PC-3 (cell line): Measurements from ENCODE around the gene ANKMY2.

Experiments used
- EZH2 ChIP-seq: fragments of 300-600 bp; sonication (generic); IDR thresholded peaks from one replicate; pipeline ENCODE4 v1.6.1; 2017; ENCODE audit warnings: antibody characterized with exemption, mild to moderate bottlenecking, low read length; ENCODE audit not compliant: unreplicated experiment
- EZH2phosphoT487 ChIP-seq: fragments of 300-600 bp; sonication (generic); IDR thresholded peaks from 2 replicates; pipeline ENCODE4 v1.6.1; 2018; ENCODE audit warnings: mild to moderate bottlenecking, antibody characterized with exemption, low read length, borderline replicate concordance
- TF ChIP-seq, protein P1 (sequence below): fragments of 300-600 bp; sonication (generic); conservative IDR thresholded peaks from 2 replicates; pipeline ENCODE4 v1.5.1; 2017; ENCODE audit warnings: antibody characterized with exemption, low read depth, mild to moderate bottlenecking, low read length

DNA sequence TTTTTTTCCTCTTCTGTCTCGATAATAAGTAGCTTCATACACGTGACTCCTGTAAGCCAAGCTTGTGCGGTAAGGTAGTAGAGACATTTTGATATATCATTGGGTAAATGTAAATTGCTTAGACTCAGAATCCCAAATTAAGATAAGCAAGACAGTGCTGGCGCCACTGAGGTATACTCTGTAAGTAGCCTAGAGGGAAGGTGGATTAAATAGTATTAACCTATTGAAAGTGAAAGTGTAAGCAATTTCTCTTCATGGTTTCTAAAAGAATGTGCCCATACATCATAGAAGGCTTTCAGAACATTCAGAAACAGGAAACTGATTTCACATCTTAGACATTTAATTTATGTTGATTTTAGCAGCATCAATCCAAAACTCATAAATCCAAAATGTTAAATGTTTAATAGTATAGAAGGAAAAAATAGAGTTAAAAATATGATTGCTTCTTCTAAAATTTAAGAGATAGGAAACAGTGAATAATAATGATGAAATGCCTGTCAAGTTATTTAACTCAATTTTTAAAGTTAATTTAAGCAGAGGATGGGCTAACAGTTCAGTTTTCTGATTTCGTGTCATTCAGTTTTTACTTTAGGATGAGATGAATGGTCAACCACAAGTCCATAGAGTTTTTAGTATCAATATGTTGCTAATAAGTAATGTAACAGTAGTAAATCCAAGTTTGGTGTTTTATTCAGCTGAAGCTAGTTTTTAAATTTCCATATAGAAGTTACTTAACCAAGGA, 82.1 kb downstream of the ANKMY2 start:
- TF ChIP-seq, protein P1, sequence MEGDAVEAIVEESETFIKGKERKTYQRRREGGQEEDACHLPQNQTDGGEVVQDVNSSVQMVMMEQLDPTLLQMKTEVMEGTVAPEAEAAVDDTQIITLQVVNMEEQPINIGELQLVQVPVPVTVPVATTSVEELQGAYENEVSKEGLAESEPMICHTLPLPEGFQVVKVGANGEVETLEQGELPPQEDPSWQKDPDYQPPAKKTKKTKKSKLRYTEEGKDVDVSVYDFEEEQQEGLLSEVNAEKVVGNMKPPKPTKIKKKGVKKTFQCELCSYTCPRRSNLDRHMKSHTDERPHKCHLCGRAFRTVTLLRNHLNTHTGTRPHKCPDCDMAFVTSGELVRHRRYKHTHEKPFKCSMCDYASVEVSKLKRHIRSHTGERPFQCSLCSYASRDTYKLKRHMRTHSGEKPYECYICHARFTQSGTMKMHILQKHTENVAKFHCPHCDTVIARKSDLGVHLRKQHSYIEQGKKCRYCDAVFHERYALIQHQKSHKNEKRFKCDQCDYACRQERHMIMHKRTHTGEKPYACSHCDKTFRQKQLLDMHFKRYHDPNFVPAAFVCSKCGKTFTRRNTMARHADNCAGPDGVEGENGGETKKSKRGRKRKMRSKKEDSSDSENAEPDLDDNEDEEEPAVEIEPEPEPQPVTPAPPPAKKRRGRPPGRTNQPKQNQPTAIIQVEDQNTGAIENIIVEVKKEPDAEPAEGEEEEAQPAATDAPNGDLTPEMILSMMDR = no peak
- TF ChIP-seq EZH2 = no peak
- TF ChIP-seq EZH2phosphoT487 = no peak
